Measurements from ENCODE around the gene TIA1.
"Not testable (repeated sequence)": the region's sequence is repeated elsewhere in the genome, so short reads cannot be mapped to it uniquely, and the experiment has no call there.

DNA sequence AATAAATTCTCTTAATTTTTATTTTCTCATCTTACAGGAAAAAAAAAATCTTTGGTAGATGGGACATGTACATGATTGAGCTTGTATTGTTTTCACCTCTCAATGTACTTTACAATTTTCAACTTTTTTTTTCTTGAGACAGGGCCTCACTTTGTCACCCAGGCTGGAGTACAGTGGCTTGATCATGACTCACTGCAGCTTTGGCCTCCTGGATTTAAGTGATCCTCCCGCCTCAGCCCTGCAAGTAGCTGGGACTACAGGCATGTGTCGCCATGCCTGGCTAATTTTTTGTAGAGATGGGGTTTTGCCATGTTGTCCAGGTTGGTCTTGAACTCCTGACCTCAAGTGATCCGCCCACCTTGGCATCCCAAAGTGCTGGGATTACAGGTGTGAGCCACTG is 25.1 kb downstream of the TIA1 start:
- TF ChIP-seq, protein P1, sequence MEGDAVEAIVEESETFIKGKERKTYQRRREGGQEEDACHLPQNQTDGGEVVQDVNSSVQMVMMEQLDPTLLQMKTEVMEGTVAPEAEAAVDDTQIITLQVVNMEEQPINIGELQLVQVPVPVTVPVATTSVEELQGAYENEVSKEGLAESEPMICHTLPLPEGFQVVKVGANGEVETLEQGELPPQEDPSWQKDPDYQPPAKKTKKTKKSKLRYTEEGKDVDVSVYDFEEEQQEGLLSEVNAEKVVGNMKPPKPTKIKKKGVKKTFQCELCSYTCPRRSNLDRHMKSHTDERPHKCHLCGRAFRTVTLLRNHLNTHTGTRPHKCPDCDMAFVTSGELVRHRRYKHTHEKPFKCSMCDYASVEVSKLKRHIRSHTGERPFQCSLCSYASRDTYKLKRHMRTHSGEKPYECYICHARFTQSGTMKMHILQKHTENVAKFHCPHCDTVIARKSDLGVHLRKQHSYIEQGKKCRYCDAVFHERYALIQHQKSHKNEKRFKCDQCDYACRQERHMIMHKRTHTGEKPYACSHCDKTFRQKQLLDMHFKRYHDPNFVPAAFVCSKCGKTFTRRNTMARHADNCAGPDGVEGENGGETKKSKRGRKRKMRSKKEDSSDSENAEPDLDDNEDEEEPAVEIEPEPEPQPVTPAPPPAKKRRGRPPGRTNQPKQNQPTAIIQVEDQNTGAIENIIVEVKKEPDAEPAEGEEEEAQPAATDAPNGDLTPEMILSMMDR (conservative IDR thresholded peaks at IDR 0.05 in 1 of 2, IDR thresholded peaks at IDR 0.05 in 1 of 2; ENCODE audit: low read depth in 1 of 2, low read length in 2 of 2) = not testable (repeated sequence)
- not testable (repeated sequence) for TF ChIP-seq EZH2 (IDR thresholded peaks at IDR 0.05; ENCODE audit: low read length, missing control alignments)

All from fibroblast of lung (primary cell).